GM12873 (cell line): ENCODE data around the gene CEP128.

Source experiments
- TF ChIP-seq, protein P1 (sequence below): IDR thresholded peaks from 2 replicates; pipeline ENCODE4 v1.5.1; 2012; ENCODE audit warnings: low read depth, mild to moderate bottlenecking, moderate library complexity, low read length, control low read depth; ENCODE audit not compliant: insufficient read depth; ENCODE audit errors: missing control alignments

CEP128 gene

DNA sequence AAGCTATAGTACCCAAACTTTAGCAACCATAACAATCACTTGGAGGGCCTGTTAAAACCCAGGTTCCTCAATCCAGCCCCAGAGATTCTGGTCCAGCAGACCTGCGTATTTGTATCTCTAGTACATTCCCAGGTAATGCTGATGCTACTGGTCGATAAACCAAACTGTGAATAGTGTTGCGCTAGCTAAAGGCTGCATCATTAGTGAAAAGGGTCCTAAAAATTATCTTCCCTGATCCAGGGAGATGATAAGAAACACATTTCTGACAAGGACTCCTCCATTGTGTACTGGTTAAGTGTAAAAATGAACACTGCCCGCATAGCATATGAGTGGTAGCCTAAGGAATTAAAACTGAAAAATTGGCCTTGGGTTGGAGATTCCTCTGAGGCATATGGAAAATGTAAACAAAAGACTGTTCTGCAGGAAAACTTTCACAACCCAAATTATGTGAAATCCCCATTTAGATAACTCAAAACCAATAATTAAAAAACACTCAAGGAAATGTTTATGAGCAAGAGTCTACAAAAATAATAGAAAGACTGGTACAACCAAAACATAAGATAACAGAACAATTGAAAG lies 322.7 kb downstream of the CEP128 start:
- TF ChIP-seq, protein P1, sequence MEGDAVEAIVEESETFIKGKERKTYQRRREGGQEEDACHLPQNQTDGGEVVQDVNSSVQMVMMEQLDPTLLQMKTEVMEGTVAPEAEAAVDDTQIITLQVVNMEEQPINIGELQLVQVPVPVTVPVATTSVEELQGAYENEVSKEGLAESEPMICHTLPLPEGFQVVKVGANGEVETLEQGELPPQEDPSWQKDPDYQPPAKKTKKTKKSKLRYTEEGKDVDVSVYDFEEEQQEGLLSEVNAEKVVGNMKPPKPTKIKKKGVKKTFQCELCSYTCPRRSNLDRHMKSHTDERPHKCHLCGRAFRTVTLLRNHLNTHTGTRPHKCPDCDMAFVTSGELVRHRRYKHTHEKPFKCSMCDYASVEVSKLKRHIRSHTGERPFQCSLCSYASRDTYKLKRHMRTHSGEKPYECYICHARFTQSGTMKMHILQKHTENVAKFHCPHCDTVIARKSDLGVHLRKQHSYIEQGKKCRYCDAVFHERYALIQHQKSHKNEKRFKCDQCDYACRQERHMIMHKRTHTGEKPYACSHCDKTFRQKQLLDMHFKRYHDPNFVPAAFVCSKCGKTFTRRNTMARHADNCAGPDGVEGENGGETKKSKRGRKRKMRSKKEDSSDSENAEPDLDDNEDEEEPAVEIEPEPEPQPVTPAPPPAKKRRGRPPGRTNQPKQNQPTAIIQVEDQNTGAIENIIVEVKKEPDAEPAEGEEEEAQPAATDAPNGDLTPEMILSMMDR, result no peak

DNA sequence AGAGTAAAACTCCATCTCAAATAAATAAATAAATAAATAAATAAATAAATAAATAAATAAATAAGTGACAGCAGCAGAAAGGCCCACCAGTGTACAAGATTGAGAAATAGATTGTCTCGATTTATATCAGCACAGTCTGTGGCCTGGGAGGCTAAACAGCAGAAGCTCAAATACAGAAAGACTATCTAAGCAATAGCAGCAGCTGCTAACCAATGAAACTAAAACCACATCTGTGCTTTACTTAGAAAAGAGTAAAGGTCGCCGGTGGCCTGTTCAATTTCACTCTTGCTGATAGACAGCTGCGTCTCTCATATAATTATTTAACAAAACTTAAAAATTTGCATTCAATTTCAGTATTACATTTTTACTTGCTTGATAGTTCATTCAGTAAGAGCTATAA lies 325.7 kb downstream of the CEP128 start:
- TF ChIP-seq, protein P1, result no peak

DNA sequence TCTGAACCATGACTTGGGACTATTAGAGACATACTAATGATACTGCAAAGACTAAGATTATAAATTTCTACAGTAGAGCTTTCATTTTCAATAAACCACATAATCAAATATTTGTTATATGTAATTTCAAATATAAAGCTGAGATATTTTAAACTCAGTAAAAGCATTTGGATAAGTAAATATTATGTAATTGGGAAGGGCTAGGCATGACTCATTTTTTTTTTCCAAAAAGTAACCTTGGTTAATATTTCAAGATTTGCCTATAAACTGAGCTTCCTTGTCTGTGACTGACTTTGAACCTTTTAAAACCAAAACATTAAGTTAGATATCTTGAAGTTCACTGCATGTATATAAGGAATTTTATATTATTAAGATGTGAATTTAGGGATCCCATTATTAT lies 332.5 kb downstream of the CEP128 start:
- TF ChIP-seq, protein P1, result no peak

DNA sequence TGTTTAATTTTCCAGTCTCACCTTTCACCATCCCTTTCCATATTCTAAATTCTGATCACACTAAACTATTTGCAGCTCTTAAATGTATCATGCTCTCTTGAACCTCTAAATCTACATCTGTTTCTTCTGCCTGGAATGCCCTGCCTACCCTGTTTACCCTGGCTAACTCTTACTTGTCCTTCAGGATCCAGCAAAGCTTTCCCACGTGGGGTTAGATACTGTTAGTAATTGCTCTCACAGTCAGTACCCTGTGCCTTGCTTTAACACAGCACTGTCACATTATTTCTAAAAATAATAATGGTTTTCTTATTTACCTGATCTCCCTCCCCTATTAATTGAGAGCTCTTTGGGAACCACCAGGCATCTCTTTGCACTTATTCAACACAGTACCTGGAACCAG lies 333.0 kb downstream of the CEP128 start:
- TF ChIP-seq, protein P1, result no peak

DNA sequence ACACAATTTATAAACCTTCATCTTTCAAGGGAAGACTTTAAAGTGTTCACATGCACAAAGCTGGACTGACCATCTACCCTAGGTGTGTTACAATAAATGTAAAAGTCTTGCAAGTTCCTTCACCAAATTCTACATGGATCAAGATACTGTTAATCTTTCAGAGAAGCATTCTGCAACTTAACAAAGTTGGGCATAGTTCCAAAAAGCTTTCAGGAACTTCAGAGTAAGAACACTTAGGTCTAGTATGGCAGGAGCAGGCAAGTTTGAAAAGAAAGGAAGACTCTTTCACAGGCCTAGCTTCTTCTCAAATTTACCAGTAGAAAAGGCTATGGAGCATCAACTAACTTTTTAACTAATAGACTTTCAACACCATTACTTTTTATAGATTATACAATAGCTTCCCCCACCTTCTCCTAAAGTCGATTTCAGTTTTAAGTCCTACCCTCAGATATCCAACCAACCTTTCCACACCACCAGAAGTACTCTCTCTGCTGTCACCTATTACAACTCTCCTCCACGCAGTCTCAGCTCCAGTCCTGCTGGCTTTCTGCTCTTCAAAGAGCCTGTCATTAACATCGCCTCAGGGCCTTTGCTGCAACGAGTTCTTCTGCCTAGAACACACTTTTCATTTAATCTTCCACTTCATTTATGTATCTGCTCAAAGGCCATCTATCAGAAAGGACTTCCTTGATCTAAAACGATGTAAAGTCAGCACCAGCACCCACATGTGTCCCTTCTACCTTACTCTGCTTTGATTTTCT lies 333.9 kb downstream of the CEP128 start:
- TF ChIP-seq, protein P1, result no peak

DNA sequence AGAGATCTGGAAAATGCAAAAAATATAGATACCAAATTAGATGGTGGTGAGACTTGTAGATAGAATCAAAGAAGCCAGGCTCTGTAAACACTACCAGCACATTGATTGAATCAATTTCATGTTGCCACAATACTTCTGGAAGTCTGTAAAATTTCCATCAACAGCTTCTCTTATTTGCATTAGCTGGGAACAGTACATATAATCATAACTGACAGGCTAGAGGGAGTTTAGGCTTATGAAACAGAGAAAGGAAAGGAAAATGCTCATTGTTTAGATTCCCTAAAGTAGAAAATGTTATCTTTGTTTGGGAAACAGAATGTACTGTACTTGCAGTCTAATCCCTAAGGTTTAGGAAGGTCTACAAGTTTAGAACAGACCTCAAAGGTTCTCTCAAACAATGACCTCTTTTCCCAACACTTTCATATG lies 335.2 kb downstream of the CEP128 start:
- TF ChIP-seq, protein P1, result no peak

DNA sequence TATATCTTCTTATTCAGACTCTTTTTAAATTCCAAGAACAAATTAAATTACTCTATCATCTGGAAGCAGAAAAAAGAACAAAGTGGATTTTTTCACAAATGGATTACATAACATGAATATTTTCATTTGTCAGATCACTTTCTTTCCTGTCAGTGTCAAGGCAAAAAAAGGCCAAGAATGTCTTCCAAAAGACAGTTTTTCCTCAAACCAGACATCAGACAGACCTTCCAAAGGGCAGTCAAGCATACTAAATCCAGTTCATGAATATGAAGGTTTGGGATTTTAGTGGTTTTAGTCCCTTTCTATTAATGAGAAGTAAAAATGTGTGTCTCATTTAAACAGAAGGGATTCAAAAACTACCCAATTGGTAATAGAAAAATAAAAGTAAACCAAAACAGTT lies 336.0 kb downstream of the CEP128 start:
- TF ChIP-seq, protein P1, result no peak
